HUDEP-2 (cell line): ENCODE measurements around the gene KRT76.

Source experiments
- DNase-seq, 76 experiments: peaks; one replicate each; lab custom pipeline; 2025; ENCODE audit not compliant: unreplicated experiment in 76 of 76; lab: John Stamatoyannopoulos, UW

KRT76 gene

GRCh38 chr12:52813885-52814709, 37.0 kb upstream of the KRT76 start, which contains the start of gene KRT4:
TSS of gene KRT4 (minus strand) at chr12:52814116. CDS start at chr12:52814058, 58 bp downstream.
- no peak for DNase-seq

DNA sequence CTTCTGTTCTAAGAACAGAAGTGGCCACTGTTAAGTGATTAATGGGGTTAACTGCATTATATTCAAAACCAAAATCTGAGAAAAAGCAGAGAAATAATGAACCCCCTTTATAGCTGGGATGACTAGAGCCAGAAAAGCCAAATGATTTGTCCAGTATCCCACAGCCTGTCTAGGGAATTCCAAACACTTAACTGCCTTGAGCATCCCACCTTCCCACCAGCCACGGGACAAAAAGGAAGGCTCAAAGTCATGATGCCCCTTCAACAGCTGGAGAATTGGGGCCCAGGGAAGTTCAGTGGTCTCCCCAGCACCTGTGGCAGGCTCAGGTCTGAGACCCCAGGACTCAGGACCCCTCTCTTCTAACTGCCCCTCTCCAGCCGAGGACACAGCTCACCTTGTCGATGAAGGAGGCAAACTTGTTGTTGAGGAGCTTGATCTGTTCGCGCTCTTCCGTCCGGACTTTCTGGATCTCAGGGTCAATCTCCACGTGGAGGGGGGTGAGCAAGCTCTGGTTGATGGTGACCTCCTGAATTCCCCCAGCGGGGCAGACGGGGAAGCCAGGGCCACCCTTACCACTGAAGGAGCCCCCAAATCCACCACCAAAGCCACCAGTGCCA, 36.2 kb upstream of the KRT76 start:
- no peak for DNase-seq

DNA sequence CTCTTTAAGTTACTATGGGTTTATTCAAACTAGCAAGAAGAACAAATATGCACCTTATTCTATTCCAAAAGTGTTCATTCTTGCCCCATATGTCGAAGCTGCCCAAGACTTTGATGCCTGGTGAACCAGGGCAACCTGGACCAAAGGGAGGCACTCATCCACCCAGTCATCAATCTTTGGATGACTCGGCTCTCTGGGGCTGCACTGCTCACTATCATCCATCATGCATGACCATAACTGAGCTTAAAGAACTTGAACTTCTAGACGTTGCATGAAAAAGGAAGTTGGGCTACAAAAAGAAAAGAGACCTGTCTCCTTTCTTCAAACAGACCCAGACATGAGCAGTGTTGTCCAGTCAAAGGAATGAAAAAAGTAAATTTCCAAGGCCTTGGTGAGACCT, 35.6 kb upstream of the KRT76 start:
- DNase-seq: no peak

GRCh38 chr12:52812073-52812400, 34.9 kb upstream of the KRT76 start:
- DNase-seq: no peak

DNA sequence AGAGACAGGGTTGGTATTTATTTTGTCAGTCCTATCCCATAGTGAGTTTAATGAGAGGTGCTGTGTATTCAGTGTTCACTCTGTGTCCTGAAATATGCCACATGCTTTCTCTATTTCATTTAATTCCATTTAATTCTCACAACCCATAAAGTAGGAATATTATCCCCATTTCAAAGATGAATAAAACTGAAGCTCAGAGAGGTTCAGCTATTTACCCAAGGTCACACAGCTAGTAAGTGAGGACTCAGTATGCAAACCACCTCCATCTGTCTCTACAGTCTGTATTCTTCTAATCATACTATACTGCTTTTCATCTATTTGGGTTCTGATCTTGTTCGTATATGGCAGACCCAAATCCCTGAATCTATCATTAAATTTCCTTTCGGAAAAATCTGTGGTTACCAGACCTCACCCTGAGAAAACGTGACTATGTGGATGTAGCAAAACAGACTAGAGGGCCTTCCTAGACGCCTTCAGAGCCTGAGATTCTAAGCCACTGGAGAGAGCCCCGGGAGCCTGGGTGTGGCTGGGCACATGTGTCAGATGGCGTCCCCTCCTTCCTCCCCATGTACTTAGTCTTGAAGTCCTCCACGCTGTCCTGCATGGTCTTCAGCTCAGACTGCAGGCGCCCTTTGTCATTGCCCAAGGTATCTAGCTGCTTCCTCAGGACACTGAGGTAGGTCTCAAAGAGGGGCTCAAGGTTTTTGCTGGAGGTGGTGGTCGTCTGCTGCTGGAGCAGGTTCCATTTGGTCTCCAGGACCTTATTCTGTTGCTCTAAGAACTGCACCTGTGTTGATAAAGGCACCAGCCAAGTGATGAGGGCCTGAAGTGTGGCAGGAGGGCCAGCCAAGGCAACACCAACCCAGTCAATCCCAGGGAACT, 34.3 kb upstream of the KRT76 start:
- no peak for DNase-seq

- DNase-seq: no peak
Observed at GRCh38 chr12:52810554-52810953, 33.4 kb upstream of the KRT76 start.

GRCh38 chr12:52809166-52809565, 32.0 kb upstream of the KRT76 start:
- DNase-seq: no peak

DNA sequence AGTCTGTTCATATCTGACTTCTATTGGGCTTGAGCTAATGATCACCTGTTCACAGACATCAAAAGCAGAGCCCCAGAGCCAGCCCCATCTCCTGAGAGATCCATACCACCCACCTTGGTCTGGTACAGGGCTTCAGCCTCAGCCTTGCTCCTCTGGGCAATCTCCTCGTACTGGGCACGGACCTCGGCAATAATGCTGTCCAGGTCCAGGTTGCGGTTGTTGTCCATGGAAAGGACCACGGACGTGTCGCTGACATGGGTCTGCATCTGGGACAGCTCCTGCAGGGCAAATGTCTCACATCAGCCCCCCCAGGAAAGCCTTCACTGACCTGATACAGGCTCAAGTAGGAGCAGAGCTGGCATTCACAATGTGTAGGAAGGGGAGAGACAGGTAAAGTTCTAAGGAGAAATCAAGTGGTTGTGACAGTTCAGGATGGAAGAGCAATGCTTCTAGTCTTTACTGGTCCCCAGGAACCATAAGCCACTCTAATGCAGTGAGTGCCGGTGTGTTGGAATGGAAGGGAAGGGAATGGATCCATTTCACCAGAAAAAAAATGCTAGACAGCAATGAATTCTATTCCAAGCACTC, 31.5 kb upstream of the KRT76 start:
- DNase-seq: no peak

GRCh38 chr12:52807544-52808470, 30.7 kb upstream of the KRT76 start:
- no peak for DNase-seq

GRCh38 chr12:52806821-52807543, 29.8 kb upstream of the KRT76 start:
- no peak for DNase-seq

GRCh38 chr12:52806169-52806811, 29.1 kb upstream of the KRT76 start:
- no peak for DNase-seq

- no peak for DNase-seq
Observed at GRCh38 chr12:52805739-52806138, 28.6 kb upstream of the KRT76 start.

DNA sequence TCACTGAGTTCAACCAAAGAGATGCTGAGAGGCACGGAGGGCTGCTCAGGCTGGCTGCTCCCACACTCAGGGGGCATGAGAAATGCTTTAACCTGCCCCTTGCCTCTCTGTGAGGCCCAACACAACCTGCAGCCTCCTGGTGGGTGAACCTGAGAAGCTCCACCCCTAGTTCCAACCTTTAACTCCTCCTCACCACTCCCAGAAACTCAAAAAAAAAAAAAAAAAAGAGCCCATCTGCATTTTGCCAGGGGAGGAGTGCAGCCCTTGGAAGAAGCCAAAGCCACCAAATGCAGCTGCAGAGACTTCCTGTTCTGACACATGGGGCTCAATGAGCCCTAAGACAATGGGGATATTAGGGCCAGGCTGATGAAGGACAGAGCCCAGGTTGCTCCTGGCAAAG, 27.9 kb upstream of the KRT76 start:
- DNase-seq: no peak

DNA sequence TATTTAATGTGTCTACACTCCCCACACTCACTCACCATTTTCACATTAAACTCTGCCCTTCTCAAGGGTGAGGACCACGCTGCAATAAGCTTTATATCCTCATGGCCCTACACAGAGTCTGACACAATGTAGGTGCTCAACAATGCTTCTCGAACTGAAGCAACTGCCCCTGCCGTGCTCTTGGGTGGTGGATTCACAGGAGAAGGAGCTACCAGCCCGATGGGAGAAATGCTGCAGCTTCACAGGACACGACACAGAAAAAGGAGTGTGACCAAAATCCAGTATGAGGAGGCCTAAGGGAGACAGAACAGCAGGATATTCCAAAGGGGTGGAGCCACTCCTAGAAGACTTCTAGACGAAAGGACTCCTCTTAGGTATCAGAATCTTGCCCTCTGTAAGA, 25.3 kb upstream of the KRT76 start:
- no peak for DNase-seq

- DNase-seq: no peak
Observed at GRCh38 chr12:52801773-52802172, 24.6 kb upstream of the KRT76 start.

- DNase-seq: no peak
Observed at GRCh38 chr12:52800259-52800917, 23.2 kb upstream of the KRT76 start.

DNA sequence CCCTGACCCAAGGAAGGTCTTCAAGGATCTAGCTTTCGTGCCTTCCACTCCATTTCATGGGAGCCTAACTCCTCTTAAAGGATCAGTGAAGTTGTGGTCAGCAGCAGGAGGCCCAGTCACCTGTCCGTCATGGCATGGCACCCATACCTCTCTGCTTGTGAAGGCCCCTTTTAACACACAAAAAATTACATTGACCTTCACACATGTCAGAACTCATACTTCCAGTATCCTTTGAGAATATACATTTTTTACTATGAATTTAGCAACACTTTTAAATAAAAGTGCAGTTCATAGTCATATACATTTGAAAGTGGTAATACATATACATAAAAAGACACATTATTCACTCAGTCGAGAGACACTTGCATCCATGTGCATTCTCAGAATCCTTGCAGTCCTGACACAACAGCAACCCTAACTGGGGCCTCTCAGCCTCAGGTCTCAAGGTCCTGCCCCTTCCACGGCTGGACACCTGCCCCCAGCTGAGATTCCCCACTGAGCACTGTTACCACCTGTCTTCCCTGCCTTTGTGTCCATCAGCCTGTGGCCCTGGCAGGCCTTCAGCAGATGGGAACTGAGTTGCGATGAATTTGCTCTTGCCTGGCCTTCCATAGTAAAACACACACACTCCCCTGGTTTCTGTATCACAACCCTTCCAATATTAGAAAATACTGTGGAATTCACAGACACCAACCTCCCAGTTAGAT, 22.5 kb upstream of the KRT76 start:
- no peak for DNase-seq
